ENCODE results near the gene NRXN3. TPM values are rescaled to one million over a fixed set of nuclear protein-coding genes. Genes with fewer than 3 reads are reported as not detected.

The NRXN3 gene
- polyA plus RNA-seq, 4 donors = 6.4 to 7.2 (median 7.0) TPM

- no peak for DNase-seq (ENCODE audit: low read depth in 4 of 4, low spot score in 3 of 4)
These were observed 995.4 kb downstream of the NRXN3 start for GRCh38 chr14:79165471-79166090.

- no peak for DNase-seq (ENCODE audit: low read depth in 4 of 4, low spot score in 3 of 4)
These were observed 996.0 kb downstream of the NRXN3 start for GRCh38 chr14:79166171-79166570.

- DNase-seq (ENCODE audit: low read depth in 4 of 4, low spot score in 3 of 4) = no peak
These were observed 997.8 kb downstream of the NRXN3 start for GRCh38 chr14:79167957-79168356.

- no peak for DNase-seq (ENCODE audit: low read depth in 4 of 4, low spot score in 3 of 4)
These were observed 1005.5 kb downstream of the NRXN3 start for GRCh38 chr14:79175671-79176070.

- DNase-seq (ENCODE audit: low read depth in 4 of 4, low spot score in 3 of 4) = no peak
These were observed 1006.9 kb downstream of the NRXN3 start for GRCh38 chr14:79177106-79177505.

GRCh38 chr14:79178719-79179118, 1008.5 kb downstream of the NRXN3 start:
- no peak for DNase-seq (ENCODE audit: low read depth in 4 of 4, low spot score in 3 of 4)

GRCh38 chr14:79179985-79180384, 1009.8 kb downstream of the NRXN3 start:
- DNase-seq (ENCODE audit: low read depth in 4 of 4, low spot score in 3 of 4) = no peak

- DNase-seq (ENCODE audit: low read depth in 4 of 4, low spot score in 3 of 4) = no peak
These were observed 1010.5 kb downstream of the NRXN3 start for GRCh38 chr14:79180656-79181055.

GRCh38 chr14:79186523-79186922, 1016.4 kb downstream of the NRXN3 start:
- no peak for DNase-seq (ENCODE audit: low read depth in 4 of 4, low spot score in 3 of 4)

- DNase-seq (ENCODE audit: low read depth in 4 of 4, low spot score in 3 of 4) = no peak
These were observed 1023.7 kb downstream of the NRXN3 start for GRCh38 chr14:79193689-79194477.

- DNase-seq (ENCODE audit: low read depth in 4 of 4, low spot score in 3 of 4) = no peak
These were observed 1026.0 kb downstream of the NRXN3 start for GRCh38 chr14:79196216-79196615.

- no peak for DNase-seq (ENCODE audit: low read depth in 4 of 4, low spot score in 3 of 4)
These were observed 1027.3 kb downstream of the NRXN3 start for GRCh38 chr14:79197516-79197915.

- no peak for DNase-seq (ENCODE audit: low read depth in 4 of 4, low spot score in 3 of 4)
These were observed 1029.0 kb downstream of the NRXN3 start for GRCh38 chr14:79199217-79199616.

GRCh38 chr14:79201564-79202207, 1031.5 kb downstream of the NRXN3 start:
- no peak for DNase-seq (ENCODE audit: low read depth in 4 of 4, low spot score in 3 of 4)

- no peak for DNase-seq (ENCODE audit: low read depth in 4 of 4, low spot score in 3 of 4)
These were observed 1034.4 kb downstream of the NRXN3 start for GRCh38 chr14:79204591-79204990.

GRCh38 chr14:79209418-79209817, 1039.2 kb downstream of the NRXN3 start:
- DNase-seq (ENCODE audit: low read depth in 4 of 4, low spot score in 3 of 4) = no peak

GRCh38 chr14:79225815-79226214, 1055.6 kb downstream of the NRXN3 start:
- no peak for DNase-seq (ENCODE audit: low read depth in 4 of 4, low spot score in 3 of 4)

- DNase-seq (ENCODE audit: low read depth in 4 of 4, low spot score in 3 of 4) = no peak
These were observed 1059.3 kb downstream of the NRXN3 start for GRCh38 chr14:79229383-79229909.

GRCh38 chr14:79242666-79243065, 1072.5 kb downstream of the NRXN3 start:
- DNase-seq (ENCODE audit: low read depth in 4 of 4, low spot score in 3 of 4) = no peak

GRCh38 chr14:79246173-79246572, 1076.0 kb downstream of the NRXN3 start:
- DNase-seq (ENCODE audit: low read depth in 4 of 4, low spot score in 3 of 4) = no peak

- no peak for DNase-seq (ENCODE audit: low read depth in 4 of 4, low spot score in 3 of 4)
These were observed 1078.0 kb downstream of the NRXN3 start for GRCh38 chr14:79248126-79248525.

GRCh38 chr14:79248771-79249170, 1078.6 kb downstream of the NRXN3 start:
- DNase-seq (ENCODE audit: low read depth in 4 of 4, low spot score in 3 of 4) = no peak

Data from left renal pelvis (tissue), 4 donors.